IMR-90 (cell line): ENCODE data around the gene LRCOL1. TPM values are rescaled to one million over a fixed set of nuclear protein-coding genes. Genes with fewer than 3 reads are reported as not detected.

ENCODE experiments used
- microRNA-seq, 2 experiments: library from miRNA; stranded (forward) in 1 of 2; unstranded in 1 of 2; fragments of 10-50 nt in 1 of 2; fragments of <30 nt in 1 of 2; gene quantifications in 1 of 2; microRNA quantifications in 1 of 2; one replicate each; pipeline versions ENCODE3 to v1.1.0; 2013 to 2020; ENCODE audit not compliant: insufficient read depth in 1 of 2, insufficient read length in 1 of 2, unreplicated experiment in 1 of 2
- polyA plus RNA-seq, 3 experiments: library from polyadenylated mRNA; depleted of rRNA; stranded (reverse); fragments of >200 nt; gene quantifications; 2 replicates each; pipeline ENCODE4 v1.2.3, GENCODE V29; 2012; ENCODE audit warnings: low replicate concordance in 1 of 3
- small RNA-seq, 5 experiments: library from RNA; depleted of rRNA; stranded (forward); fragments of <200 nt; gene quantifications; one replicate each; pipeline ENCODE3, GENCODE V24; 2012
- total RNA-seq: library from RNA; depleted of rRNA; stranded (reverse); fragments of >200 nt; gene quantifications from 2 replicates; pipeline ENCODE4 v1.2.3, GENCODE V29; 2012; rRNA removed

Gene LRCOL1
- total and polyA plus RNA-seq, 2 of the 4 experiments (the other 2 are of a cell fraction), result 1.0 TPM; not detected in 1

Small RNAs within 50 kb of the gene (microRNA-seq; reads per million reads assigned to microRNA genes)
- gene MIR6763, result 0 to 2.1 reads per million in 2 experiments

Small RNAs within 50 kb of the gene (small RNA-seq; reads per million reads assigned to genes)
- gene MIR6763, result 0 to 0.17 (median 0) reads per million in 5 experiments

Other genes with a start within 250 kb of the LRCOL1 start
- gene FBRSL1, start 120.4 kb downstream of the LRCOL1 start, total RNA-seq, result 0.36 and 0.83 TPM in 2 replicates
- 10.8 and 12.9 TPM in 2 replicates for gene FBRSL1, start 120.4 kb downstream of the LRCOL1 start, polyA plus RNA-seq (2012; rRNA removed)
- not detected in 2 replicates for gene P2RX2, start 8.2 kb upstream of the LRCOL1 start, total RNA-seq
- gene P2RX2, start 8.2 kb upstream of the LRCOL1 start, polyA plus RNA-seq (2012; rRNA removed), result not detected in 2 replicates
- 17.2 TPM in 2 replicates for gene POLE, start 76.8 kb upstream of the LRCOL1 start, total RNA-seq
- gene POLE, start 76.8 kb upstream of the LRCOL1 start, polyA plus RNA-seq (2012; rRNA removed), result 20.7 and 22.4 TPM in 2 replicates
- gene PXMP2, start 77.0 kb upstream of the LRCOL1 start, total RNA-seq, result 10.9 and 13.3 TPM in 2 replicates
- gene PXMP2, start 77.0 kb upstream of the LRCOL1 start, polyA plus RNA-seq (2012; rRNA removed), result 20.1 and 20.7 TPM in 2 replicates
- gene PGAM5, start 100.3 kb upstream of the LRCOL1 start, total RNA-seq, result 36.9 and 37.8 TPM in 2 replicates
- gene PGAM5, start 100.3 kb upstream of the LRCOL1 start, polyA plus RNA-seq (2012; rRNA removed), result 24.1 and 25.2 TPM in 2 replicates
- gene ANKLE2, start 151.2 kb upstream of the LRCOL1 start, total RNA-seq, result 63.4 and 66.4 TPM in 2 replicates
- 80.4 and 82.4 TPM in 2 replicates for gene ANKLE2, start 151.2 kb upstream of the LRCOL1 start, polyA plus RNA-seq (2012; rRNA removed)
- gene GOLGA3, start 218.3 kb upstream of the LRCOL1 start, total RNA-seq, result 99.8 and 102 TPM in 2 replicates
- gene GOLGA3, start 218.3 kb upstream of the LRCOL1 start, polyA plus RNA-seq (2012; rRNA removed), result 39.6 and 41.1 TPM in 2 replicates